Dedifferentiated amniotic fluid mesenchymal stem cell (primary cell): ENCODE measurements around the gene NRTN.
A peak's percentile ranks its signal among the peaks of the same experiment; 100 is the strongest.

ENCODE experiments used
- DNase-seq: peaks from one replicate; pipeline ENCODE4 v3.0.0-alpha.2; 2016; ENCODE audit errors: extremely low spot score

The NRTN gene

GRCh38 chr19:5790559-5791520, 14.0 kb upstream of the NRTN start, which contains the start of gene DUS3L:
TSS of gene DUS3L (minus strand) at chr19:5791163. CDS start at chr19:5791141, 22 bp downstream.
- peak; percentile 97 for DNase-seq

DNA sequence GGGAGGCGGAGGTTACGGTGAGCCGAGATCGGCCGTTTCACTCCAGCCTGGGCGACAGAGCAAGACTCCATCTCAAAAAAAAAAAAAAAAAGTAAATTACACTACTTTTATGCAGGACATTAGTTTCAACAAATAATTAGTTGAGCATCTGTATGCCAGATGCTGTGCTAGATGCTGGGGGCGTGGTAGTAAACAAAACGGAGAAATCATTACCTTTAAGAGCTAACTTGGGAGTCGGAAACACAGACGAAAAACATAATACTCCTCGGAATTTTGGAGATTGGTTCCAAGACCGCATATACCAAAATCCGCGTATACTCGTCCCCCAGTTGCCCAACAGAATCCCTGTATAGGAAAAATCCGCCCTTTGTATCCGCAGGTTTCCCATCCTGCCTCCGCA, 12.6 kb upstream of the NRTN start:
- DNase-seq = no peak

- no peak for DNase-seq
These were observed 11.7 kb upstream of the NRTN start for GRCh38 chr19:5793188-5793587.

DNA sequence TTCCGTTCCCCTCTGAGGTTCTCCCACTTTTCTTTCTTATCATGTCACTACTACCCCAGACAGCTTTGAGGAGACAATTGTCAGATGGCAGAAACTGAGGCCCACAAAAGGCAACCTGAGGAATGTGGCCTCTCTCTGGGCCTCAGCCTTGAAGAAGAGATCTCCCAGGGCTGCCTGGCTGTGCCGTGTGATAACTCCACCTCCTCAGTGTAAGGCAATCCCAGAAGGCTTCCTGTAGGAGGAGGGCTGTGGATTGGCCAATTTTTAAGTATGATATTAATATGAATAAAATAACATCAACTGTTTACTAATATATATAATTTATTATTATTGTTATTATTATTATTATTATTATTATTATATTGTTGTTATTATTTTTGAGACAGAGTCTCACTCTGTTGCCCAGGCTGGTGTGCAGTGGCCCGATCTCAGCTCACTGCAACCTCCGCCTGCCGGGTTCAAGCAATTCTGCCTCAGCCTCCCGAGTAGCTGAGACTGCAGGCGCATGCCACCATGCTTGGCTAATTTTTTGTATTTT, 9.4 kb upstream of the NRTN start:
- DNase-seq = no peak

GRCh38 chr19:5798244-5798643, 6.6 kb upstream of the NRTN start:
- no peak for DNase-seq

- DNase-seq = no peak
These were observed 5.3 kb upstream of the NRTN start for GRCh38 chr19:5799247-5800241.

GRCh38 chr19:5800361-5801270, 4.3 kb upstream of the NRTN start:
- no peak for DNase-seq

GRCh38 chr19:5801796-5802619, 2.9 kb upstream of the NRTN start:
- no peak for DNase-seq

- DNase-seq = no peak
These were observed 1.5 kb upstream of the NRTN start for GRCh38 chr19:5803441-5803751.

DNA sequence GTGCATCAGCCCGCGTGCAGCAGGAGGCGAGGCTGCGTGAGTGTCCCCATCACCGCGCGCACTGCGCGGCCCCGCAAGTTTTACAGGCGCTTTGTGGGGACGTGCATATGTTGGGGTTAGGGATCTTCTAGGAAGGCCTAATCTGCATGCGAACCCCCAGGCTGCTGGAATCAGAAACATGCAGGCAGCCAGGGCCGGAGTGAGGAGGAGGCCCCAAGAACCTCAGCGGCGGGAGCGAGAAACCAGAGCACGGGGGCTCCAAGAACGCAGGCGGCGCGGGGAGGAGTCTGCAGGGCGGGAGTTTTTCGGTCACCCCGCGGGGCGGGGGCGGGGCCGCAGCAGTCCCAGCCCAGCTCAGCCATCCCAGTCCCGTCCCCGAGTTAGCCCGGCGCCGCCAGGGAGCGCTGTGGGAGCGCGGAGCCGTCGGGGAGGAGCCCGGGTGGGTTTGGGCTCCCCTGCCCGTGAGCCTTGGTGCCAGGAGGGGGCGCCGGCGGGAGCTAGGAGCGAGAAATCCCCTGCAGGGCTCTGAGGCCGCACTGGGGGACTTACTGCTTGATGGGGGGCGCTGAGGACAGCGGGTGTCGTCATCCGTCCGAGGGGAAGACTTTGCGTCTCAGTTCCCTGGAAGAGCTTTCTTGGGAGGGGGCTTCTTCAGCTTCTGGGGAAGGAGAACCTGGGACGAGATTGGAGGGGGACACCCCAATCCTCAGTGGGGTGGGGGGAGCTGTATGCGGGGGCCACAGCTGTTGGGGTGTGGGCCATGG, 933 bp upstream of the NRTN start:
- peak; percentile 55 for DNase-seq

- DNase-seq = no peak
These were observed 730 bp downstream of the NRTN start for GRCh38 chr19:5805462-5806132.

DNA sequence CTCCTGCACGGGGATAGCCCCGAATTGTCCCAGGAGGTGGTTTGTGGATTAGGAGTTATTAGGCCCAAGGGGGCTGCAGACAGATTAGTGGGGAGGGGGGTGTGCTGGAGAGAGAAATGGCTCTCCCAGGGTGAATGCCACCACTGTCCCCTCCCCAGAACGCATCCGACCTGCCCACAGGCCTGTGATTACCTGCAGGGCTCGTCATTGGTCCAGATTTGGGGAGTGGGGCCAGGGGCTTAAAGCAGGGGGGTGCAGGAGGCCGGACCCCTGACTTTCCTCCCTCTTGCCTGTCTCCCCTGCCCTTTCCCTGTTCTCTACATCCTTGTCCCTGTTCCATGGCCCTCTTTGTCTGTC, 1.2 kb downstream of the NRTN start:
- DNase-seq = no peak

GRCh38 chr19:5806905-5807304, 2.0 kb downstream of the NRTN start:
- DNase-seq = no peak

DNA sequence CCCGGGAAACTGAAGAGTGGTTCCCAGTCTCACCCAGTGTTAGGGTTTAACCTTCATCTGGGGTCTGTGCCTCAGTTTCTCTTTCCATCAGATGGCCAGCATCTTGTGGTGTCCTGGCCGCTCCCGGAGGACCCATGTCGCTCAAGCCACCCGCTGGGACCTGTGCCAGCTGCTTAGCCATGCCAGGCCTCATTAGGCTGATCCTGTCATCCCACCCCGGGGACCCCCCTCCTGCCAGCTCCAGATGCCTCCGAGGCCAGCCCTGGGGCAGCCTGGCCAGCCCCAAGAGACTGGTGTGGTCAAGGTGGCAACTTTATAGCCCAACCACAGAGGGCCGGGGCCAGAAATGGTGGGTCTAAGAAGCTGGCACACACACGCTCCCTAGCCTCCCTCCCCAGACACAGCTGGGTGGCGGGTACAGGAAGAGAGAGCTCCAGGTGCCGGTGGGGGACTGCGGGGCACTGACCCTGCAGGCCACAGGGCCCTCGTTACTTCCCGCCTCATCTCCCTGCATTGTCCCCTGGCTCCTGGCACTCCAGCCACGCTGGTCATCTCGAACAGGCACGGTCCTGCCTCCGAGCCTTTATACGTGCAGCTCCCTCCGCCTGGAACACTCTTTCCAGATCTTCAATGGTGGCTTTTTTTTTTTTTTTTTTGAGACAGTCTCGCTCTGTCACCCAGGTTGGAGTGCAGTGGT, 3.4 kb downstream of the NRTN start:
- DNase-seq = no peak

DNA sequence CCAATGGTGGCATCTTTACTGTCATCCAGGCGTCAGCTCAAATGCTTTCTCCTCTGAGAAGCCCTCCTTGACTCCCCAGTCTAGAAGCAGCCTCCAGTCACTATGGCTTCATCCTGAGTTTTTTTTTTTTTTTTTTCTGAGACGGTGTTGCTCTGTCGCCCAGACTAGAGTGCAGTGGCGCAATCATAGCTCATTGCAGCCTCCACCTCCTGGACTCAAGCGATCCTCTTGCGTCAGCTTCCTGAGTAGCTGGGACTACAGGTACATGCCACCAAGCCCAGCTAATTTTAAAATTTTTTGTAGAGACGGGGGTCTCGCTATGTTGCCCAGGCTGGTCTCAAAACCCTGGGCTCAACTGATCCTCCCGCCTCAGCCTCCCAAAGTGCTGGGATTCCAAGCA, 4.2 kb downstream of the NRTN start:
- DNase-seq = no peak

- DNase-seq = no peak
These were observed 4.6 kb downstream of the NRTN start for GRCh38 chr19:5809469-5809868.

- DNase-seq = no peak
These were observed 6.2 kb downstream of the NRTN start for GRCh38 chr19:5811117-5811516.

DNA sequence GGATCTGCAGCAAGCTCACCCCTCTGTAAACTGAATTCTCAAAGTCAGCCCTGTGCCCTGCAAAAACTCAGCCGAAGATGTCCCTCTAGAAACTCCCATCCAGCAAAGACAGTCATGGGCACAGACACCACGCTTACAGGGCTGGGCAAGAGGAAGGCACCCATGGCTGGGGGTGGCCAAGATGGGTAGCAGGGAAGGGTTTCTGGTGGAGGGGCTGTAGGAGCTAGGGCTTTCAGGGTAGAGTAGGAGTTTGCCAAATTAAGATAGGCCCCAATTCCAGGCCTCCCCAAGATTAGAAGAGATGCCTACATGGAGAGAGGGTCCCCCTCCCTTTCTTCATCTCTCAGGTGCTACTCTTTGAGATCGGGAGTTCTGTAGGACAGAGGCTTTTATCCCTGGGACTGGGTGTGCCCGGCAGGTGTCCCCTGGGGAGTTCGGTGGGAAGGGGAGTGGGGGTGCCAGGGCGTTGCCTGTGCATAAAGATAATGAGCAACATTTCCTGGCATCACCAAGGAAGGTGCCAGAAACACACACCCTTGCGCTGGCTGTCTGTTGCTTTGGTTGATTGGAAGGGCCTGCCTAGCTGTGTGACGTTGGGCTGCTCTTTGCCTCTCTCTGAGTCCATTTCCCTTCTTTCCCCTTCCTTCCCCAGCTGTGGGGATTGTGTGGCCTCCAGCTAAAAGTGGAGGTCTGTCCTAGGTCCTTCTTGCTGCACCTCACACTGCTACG, 9.4 kb downstream of the NRTN start:
- DNase-seq = no peak
